Stimulated activated effector memory CD8-positive, alpha-beta T cell treated with anti-CD3 and anti-CD28 coated beads, Interleukin-12 subunit alpha, Interleukin-12 subunit beta, amount 100 ng/mL, for 72 hours (primary cell): ENCODE data around the gene TBCA.
A peak's percentile ranks its signal among the peaks of the same experiment; 100 is the strongest.
"Not testable (repeated sequence)": the region's sequence is repeated elsewhere in the genome, so short reads cannot be mapped to it uniquely, and the experiment has no call there.

ENCODE experiments used
- ATAC-seq: fragments of 150-1000 bp; cut with Tn5 transposase; 2 replicates; pipeline ENCODE4 v1.10.0; 2021
- DNase-seq, 2 donors: peaks; one replicate each; pipeline ENCODE4 v3.0.0; 2021 to 2022; ENCODE audit warnings: low spot score in 2 of 2
- H3K27ac Mint-ChIP-seq: one replicate; pipeline ENCODE4 v1.8.0; 2022; ENCODE audit warnings: mild to moderate bottlenecking, mixed read lengths
- H3K36me3 Mint-ChIP-seq: one replicate; pipeline ENCODE4 v1.8.0; 2022; ENCODE audit warnings: mild to moderate bottlenecking, mixed read lengths
- H3K4me1 Mint-ChIP-seq: one replicate; pipeline ENCODE4 v1.8.0; 2022; ENCODE audit warnings: mixed read lengths
- H3K4me3 Mint-ChIP-seq: one replicate; pipeline ENCODE4 v1.8.0; 2022; ENCODE audit warnings: mild to moderate bottlenecking, mixed read lengths
- H3K9me3 Mint-ChIP-seq: one replicate; pipeline ENCODE4 v1.8.0; 2022; ENCODE audit warnings: mixed read lengths

The TBCA gene

DNA sequence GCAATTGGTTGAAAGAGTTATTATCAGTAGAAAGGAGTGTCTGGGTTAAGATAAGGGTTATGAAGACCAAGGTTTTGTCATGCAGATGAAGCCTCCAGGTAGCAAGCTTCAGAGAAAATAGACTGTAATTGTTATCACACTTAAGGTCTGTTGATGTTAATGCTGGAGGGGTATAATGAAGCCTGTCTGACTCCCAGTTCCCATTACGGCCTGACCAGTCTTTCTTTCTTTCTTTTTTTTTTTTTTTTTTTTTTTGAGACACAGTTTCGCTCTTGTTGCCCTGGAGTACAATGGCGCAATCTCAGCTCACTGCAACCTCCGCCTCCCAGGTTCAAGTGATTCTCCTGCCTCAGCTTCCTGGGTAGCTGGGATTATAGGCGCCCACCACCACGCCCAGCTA is 25.2 kb downstream of the TBCA start:
- H3K4me3 Mint-ChIP-seq, H3K9me3 Mint-ChIP-seq, DNase-seq, H3K36me3 Mint-ChIP-seq, H3K27ac Mint-ChIP-seq, ATAC-seq: not testable (repeated sequence)
- H3K4me1 Mint-ChIP-seq, result peaks cover 37% of the 10 kb centered on the region

DNA sequence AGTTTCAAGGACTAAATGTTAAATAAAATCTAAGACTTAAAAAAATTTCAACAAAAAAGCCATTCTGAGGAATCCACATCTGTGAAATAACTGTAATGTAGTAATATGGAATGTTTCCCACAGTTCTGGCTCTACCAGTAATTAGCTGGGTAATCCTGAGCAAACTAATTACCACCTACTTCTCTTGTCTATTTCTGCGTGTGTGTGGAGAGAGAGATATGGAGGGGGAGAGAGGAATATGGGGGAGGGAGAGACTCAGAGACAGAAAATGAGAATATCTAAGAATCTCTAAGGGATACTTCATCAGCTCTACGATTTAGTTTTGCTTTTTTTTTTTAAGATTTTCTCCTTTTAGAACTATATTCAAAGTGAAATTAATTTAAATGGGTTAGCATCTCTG is 28.0 kb downstream of the TBCA start:
- Mint-ChIP-seq H3K27ac (no peak overlapping the region), H3K4me3 (no peak overlapping the region), H3K4me1 (peaks cover 51% of the 10 kb centered on the region), H3K36me3 (peaks cover 6% of the 10 kb centered on the region), H3K9me3 (no peaks in the 10 kb centered on the region)
- no peak for DNase-seq
- no peak for ATAC-seq

DNA sequence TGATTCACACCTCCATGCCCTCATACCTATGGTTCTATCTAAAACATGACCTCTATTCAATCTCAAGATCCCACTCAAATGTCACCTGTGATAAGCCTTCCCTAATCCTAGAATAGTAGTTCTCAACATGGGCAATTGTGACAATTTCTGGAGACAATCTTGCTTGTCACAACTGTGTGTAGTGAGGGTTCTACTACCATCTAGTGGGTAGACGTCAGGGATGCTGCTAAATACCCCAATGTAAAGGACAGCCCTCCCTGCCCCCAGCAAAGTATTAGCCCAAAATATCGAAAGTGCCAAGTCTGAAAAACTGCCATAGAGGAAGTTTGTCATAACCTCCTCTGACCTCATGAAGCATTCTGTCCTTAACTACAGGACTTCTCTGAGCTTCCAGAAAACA is 32.0 kb downstream of the TBCA start:
- H3K9me3 Mint-ChIP-seq, result no peaks in the 10 kb centered on the region
- DNase-seq, result no peak
- peaks cover 27% of the 10 kb centered on the region for H3K4me1 Mint-ChIP-seq
- no peaks in the 10 kb centered on the region for H3K36me3 Mint-ChIP-seq
- no peak overlapping the region for H3K4me3 Mint-ChIP-seq
- ATAC-seq, result no peak
- no peak overlapping the region for H3K27ac Mint-ChIP-seq

DNA sequence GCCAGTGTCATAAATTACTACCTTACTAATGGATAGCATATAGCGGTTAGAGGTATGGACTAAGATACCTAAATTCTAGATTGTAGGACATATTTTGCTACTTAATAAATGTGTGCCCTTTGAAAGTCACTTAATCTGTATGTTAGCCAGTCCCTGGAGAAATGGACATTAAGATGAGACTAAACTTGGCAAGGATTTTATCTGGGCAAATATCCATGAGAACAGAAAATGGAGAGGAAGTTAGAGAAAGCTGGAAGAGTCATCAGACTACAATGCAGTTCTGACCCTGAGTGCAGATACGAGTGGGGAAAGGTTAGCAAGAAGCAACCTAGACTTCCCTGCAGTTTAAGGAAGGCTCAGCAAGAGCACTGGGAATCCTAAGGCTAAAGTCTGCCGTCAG is 33.0 kb downstream of the TBCA start:
- Mint-ChIP-seq H3K36me3 (no peaks in the 10 kb centered on the region), H3K4me1 (peaks cover 18% of the 10 kb centered on the region), H3K4me3 (no peak overlapping the region), H3K27ac (no peak overlapping the region), H3K9me3 (no peaks in the 10 kb centered on the region)
- DNase-seq (no peak), ATAC-seq (no peak)

DNA sequence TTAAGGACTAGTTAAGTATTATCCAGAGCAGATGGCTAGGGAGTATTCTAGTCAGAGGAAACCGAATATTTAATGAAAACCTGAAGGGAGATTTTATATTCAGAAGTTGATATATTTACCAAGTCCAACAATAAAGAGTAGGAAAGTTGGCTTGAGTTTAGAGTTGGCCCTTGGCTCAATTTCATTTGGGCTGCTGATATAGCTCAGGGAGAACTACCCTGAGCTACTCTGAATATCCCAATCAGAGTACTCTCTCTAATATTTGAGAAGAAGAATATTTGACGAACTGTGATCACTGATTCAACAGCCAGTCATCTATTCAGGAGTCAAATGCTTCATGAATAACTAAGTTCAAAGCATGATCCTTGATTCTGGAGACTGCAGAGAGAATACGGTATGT is 34.5 kb downstream of the TBCA start:
- Mint-ChIP-seq H3K9me3 (no peaks in the 10 kb centered on the region), H3K36me3 (no peaks in the 10 kb centered on the region), H3K4me3 (no peak overlapping the region), H3K4me1 (peaks cover 19% of the 10 kb centered on the region), H3K27ac (no peak overlapping the region)
- DNase-seq, result no peak
- ATAC-seq, result no peak

DNA sequence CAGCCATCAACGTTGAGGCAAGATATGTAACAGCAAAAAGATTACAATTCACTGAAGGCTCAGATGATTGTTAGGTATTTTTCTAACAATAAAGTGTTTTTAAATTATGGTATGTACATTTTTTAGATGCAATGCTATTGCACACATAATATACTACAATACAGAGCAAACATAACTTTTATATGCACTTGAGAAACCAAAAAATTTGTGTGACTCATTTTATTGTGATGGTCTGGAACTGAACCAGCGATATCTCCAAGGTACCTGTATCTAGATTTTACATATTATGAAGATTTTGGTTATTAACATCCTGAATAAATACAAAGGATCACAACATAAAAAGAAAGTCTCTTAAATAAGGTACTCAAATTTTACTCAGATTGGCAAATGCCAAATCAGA is 41.3 kb downstream of the TBCA start:
- Mint-ChIP-seq H3K4me3 (no peak overlapping the region), H3K36me3 (no peaks in the 10 kb centered on the region), H3K27ac (no peak overlapping the region), H3K9me3 (no peaks in the 10 kb centered on the region), H3K4me1 (peaks cover 20% of the 10 kb centered on the region)
- DNase-seq (no peak), ATAC-seq (no peak)

DNA sequence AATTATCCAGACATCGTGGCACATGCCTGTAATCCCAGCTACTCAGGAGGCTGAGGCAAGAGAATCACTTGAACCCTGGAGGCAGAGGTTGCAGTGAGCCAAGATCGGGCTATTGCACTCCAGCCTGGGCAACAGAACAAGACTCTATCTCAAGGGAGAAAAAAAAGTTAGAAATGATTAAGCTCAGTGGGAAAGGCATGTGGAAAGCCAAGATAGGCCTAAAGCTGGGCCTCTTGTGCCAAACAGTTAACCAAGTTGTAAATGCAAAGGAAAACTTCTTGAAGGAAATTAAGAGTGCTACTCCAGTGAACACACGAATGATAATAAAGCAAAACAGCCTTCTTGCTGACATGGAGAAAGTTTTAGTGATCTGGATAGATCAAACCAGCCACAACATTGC is 43.0 kb downstream of the TBCA start:
- no peak overlapping the region for H3K27ac Mint-ChIP-seq

DNA sequence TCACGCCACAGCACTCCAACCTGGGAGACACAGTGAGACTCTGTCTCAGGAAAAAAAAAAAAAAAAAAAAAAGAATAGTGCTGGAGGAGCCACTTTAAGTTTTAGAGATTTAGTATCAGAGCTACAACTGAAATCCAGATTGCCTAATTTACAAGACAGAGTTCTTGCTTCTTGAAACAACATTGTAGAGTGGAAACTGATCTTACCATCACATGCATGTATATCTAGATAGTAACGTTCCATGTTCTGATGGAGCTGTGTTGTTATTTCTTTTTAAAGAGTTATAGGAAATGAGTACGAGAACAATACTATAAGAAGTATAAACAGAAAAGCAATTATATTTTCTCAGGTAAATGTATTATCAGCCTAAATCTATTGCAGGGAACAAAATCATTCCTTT is 48.9 kb downstream of the TBCA start:
- Mint-ChIP-seq H3K4me1 (peaks cover 17% of the 10 kb centered on the region), H3K27ac (no peak overlapping the region), H3K9me3 (no peaks in the 10 kb centered on the region), H3K36me3 (no peaks in the 10 kb centered on the region), H3K4me3 (no peak overlapping the region)
- ATAC-seq, result no peak
- DNase-seq, result no peak

More for the DNA sequence above, 43.0 kb downstream of the TBCA start:
- ATAC-seq (no peak), DNase-seq (no peak)
- Mint-ChIP-seq H3K36me3 (no peaks in the 10 kb centered on the region), H3K9me3 (no peaks in the 10 kb centered on the region), H3K4me1 (peaks cover 24% of the 10 kb centered on the region), H3K4me3 (no peak overlapping the region)

DNA sequence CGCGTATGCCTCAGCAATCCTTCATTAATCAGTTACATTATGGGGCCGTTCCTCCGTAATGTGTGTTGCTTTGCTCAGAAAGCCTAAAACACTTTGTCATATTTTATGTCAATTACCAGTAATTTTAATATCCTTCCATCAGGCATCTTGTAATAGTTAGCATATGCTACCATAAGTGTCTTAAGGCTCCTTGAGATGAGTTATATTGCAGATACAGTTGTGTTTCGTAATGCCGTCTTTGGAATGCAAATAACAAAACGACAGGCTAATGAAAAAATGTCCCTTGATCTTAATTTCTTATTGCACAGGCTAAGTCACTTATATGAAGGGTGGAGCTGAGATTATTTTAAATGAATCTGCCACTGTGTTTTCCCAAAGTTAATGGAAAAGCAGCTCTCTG is 50.5 kb downstream of the TBCA start:
- no peak for DNase-seq
- Mint-ChIP-seq H3K4me1 (peaks cover 11% of the 10 kb centered on the region), H3K4me3 (no peak overlapping the region), H3K36me3 (no peaks in the 10 kb centered on the region), H3K9me3 (no peaks in the 10 kb centered on the region), H3K27ac (no peak overlapping the region)
- ATAC-seq, result no peak

DNA sequence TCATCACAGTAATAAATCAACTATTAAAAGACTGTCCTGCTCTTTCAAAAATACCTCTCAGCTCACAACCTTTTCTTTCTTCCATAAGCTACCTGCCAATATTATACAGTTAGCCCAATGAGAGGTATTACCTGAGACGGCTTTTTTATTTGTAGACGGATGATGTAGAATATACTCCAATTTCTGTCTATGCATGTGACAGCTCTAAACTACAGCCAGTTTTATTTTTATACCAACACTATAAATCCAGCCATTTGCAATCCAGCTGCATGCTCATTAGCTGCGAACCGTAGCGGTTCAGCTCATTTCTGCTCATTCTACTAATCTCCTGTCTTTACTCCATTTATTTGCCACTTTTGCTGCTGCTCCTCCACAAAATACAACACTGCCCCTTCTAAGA is 51.2 kb downstream of the TBCA start:
- DNase-seq, result no peak
- H3K4me1 Mint-ChIP-seq, result peaks cover 14% of the 10 kb centered on the region
- ATAC-seq, result no peak

DNA sequence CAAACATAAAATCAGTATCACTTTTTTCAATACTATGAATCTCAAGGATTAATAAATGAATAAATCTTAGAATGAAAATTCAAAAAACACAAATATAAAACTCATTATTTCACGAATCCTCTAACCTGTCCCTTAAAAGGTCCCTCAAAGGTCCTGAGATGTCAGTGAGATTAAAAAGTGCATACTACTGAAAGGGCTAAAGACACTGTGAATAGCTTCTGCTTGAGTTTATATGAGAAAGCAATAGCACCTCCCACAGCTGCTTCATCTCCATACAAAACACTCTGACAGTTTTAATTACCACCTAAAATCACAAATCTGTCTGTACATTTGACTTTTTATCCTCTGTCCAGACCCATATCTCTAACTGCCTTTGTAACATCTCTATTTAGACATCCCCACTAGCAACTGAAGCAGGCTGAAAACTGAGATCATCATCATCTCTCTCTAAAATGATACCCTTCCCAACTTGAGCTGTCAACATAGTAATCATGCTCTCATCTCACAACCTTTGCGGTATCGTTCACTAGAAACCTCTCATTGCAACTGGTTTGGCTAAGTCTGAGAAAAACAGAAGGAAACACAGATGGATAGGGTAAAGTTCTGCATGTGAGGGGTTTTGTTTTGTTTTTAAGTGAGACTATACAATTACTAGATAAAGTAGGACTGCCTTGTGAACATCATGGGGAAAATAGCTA is 56.3 kb downstream of the TBCA start:
- DNase-seq (no peak), ATAC-seq (peak; percentile 71)
- no peaks in the 10 kb centered on the region for H3K9me3 Mint-ChIP-seq
- peak overlapping the region; percentile 26 for H3K4me3 Mint-ChIP-seq
- no peaks in the 10 kb centered on the region for H3K36me3 Mint-ChIP-seq
- H3K27ac Mint-ChIP-seq, result peak overlapping the region; percentile 85
- H3K4me1 Mint-ChIP-seq, result peaks cover 22% of the 10 kb centered on the region

More for the DNA sequence above, 51.2 kb downstream of the TBCA start:
- no peak overlapping the region for H3K4me3 Mint-ChIP-seq
- no peaks in the 10 kb centered on the region for H3K36me3 Mint-ChIP-seq
- no peak overlapping the region for H3K27ac Mint-ChIP-seq
- H3K9me3 Mint-ChIP-seq, result no peaks in the 10 kb centered on the region

DNA sequence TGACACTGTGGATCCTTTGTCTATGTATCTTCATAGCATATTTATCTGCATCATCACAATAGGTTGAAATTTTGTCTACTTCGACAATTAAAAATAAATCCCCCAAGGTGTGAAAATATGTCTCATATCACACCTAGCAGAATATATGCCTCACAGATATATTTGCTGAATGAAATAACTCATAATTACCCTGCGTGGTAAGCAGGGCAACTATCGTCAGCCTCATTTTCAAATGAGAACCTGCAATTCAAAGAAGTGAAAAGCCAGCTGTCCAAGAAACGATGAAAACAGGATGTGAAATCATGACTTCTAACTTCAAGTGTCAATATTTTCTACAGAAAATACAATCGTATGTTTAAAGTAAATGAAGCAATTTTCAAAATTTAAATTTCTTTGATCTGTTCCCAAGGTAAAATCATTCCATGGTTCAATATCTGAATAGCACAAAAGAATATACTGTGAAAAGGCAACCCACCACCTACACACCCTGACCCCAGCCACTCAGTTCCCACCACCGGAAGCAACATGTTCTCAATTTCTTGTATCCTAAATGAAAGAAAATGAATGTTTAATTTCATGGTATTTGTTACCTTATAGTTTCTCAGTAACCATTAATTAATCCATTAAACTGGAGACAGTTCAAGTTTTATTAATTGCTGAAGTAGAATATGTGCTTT is 57.1 kb downstream of the TBCA start:
- Mint-ChIP-seq H3K4me1 (peaks cover 22% of the 10 kb centered on the region), H3K4me3 (peak overlapping the region; percentile 26), H3K27ac (peak overlapping the region; percentile 85), H3K36me3 (no peaks in the 10 kb centered on the region), H3K9me3 (no peaks in the 10 kb centered on the region)
- ATAC-seq (peak; percentile 95), DNase-seq (no peak)

DNA sequence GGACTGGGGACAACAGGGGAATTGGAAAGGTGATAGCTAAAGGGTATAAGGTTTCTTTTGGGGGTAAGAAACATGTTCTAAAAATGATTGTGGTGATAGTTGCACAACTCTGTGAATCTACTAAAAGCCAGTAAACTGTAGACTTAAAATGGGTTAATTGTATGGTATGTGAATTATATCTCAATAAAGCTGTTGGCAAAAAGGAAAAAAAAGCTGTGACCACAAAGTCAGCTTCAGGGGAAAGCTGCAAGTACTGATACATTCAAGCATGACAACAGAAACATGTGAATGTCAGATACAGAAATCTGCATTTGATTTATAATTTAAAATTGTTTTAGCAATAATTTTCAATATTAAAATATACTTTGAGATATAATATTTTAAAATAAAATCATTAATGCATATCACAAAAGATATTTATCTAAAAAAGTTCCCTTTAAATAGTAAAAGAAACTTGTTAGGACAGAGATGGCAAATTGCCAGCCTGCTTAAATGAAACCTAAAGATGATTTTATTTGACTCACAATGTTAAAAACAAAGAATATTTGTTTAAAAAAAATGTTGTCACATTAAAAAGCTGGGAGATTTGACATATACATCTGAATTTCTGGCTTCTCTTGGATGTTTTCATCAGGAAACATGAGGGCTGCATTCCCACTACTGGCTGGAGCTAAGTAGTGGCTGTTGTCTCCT is 66.0 kb downstream of the TBCA start:
- DNase-seq (no peak), ATAC-seq (no peak)
- no peak overlapping the region for H3K27ac Mint-ChIP-seq
- peaks cover 11% of the 10 kb centered on the region for H3K4me1 Mint-ChIP-seq
- peaks cover 40% of the 10 kb centered on the region for H3K36me3 Mint-ChIP-seq
- no peak overlapping the region for H3K4me3 Mint-ChIP-seq
- H3K9me3 Mint-ChIP-seq, result no peaks in the 10 kb centered on the region

DNA sequence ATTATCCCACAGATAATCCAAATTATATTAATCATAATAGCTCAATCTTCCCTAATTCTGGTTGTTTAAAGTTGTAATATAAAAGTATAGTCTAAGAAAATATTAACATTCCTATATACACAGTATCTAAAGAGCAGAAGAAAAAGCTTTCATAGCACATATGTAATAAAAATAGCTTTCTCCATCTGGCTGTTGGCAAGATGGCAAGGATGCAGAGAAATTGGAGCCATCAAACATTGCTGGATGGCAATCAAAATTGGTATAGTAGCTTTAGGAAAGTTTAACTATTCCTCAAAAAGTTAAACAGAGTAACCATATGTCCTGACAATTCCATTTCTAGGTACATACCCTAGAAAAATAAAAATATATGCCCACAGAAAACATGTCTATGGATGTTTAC is 66.8 kb downstream of the TBCA start:
- peaks cover 7% of the 10 kb centered on the region for H3K4me1 Mint-ChIP-seq
- no peak overlapping the region for H3K27ac Mint-ChIP-seq
- H3K9me3 Mint-ChIP-seq, result no peaks in the 10 kb centered on the region
- peaks cover 48% of the 10 kb centered on the region for H3K36me3 Mint-ChIP-seq
- ATAC-seq, result no peak
- DNase-seq, result no peak
- no peak overlapping the region for H3K4me3 Mint-ChIP-seq

DNA sequence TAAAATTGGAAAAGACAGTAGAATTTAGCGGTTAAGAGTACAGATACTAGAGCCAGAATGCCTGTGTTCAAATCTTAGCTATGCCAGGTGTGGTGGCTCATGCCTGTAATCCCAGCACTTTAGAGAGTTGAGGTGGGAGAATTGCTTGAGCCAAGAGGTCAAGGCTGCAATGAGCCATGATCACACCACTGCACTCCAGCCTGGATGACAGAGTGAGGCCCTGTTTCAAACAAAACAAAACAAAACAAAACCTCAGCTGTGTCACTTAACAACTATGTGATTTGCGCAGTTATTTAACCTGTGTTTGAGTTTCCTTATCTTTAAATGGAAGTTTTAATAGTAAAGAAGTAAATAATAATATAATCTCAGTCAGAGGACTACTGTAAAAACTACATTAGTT is 68.3 kb downstream of the TBCA start:
- no peaks in the 10 kb centered on the region for H3K9me3 Mint-ChIP-seq
- H3K4me3 Mint-ChIP-seq, result no peak overlapping the region
- peaks cover 12% of the 10 kb centered on the region for H3K4me1 Mint-ChIP-seq
- H3K36me3 Mint-ChIP-seq, result peaks cover 63% of the 10 kb centered on the region
- no peak for DNase-seq
- no peak for ATAC-seq
- no peak overlapping the region for H3K27ac Mint-ChIP-seq

DNA sequence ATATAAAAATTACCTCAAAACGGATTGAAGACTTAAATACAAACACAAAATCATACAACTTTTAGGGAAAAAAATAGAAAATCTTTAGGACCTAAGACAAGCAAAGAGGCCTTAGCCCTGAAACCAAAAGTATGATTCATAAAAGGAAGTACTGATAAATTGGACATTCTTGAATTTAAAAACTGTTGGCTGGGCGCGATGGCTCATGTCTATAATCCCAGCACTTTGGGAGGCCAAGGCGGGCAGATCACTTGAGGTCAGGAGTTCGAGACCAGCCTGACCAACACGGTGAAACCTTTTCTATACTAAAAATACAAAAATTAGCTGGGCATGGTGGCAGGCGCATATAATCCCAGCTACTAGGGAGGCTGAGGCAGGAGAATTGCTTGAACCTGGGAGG is 76.6 kb downstream of the TBCA start:
- H3K27ac Mint-ChIP-seq, ATAC-seq, DNase-seq, H3K9me3 Mint-ChIP-seq, H3K4me3 Mint-ChIP-seq: not testable (repeated sequence)
- peaks cover 21% of the 10 kb centered on the region for H3K4me1 Mint-ChIP-seq
- H3K36me3 Mint-ChIP-seq, result peaks cover 87% of the 10 kb centered on the region
